Karpas-422 (cell line): ENCODE data around the gene DHH. TPM values are rescaled to one million over a fixed set of nuclear protein-coding genes. Genes with fewer than 3 reads are reported as not detected.

Source experiments
- DNase-seq: peaks from one replicate; pipeline ENCODE4 v3.0.0-alpha.2; 2015
- H2AFZ ChIP-seq: fragments of 200-600 bp; sonication (generic); 2 replicates; pipeline ENCODE4 v1.6.1; 2014; ENCODE audit warnings: antibody characterized with exemption, low read length, mixed read lengths
- H3K27ac ChIP-seq: fragments of 200-600 bp; sonication (generic); 2 replicates; pipeline ENCODE4 v1.5.1; 2014; ENCODE audit warnings: mild to moderate bottlenecking, low read length, moderate library complexity
- H3K27me3 ChIP-seq: fragments of 200-600 bp; sonication (generic); 2 replicates; pipeline ENCODE4 v1.6.1; 2014; ENCODE audit warnings: low read length, mixed read lengths
- H3K36me3 ChIP-seq: fragments of 200-600 bp; sonication (generic); 2 replicates; pipeline ENCODE4 v1.6.1; 2014; ENCODE audit warnings: low read length, mixed read lengths; ENCODE audit not compliant: insufficient read depth
- H3K4me1 ChIP-seq: fragments of 200-600 bp; sonication (generic); 2 replicates; pipeline ENCODE4 v1.6.1; 2014; ENCODE audit warnings: mild to moderate bottlenecking, low read length, mixed read lengths
- H3K4me2 ChIP-seq: fragments of 200-600 bp; sonication (generic); 2 replicates; pipeline ENCODE4 v1.6.1; 2014; ENCODE audit warnings: low read length, low read depth, mild to moderate bottlenecking; ENCODE audit not compliant: poor library complexity, severe bottlenecking
- H3K4me3 ChIP-seq: fragments of 200-600 bp; sonication (generic); 2 replicates; pipeline ENCODE4 v1.5.1; 2014; ENCODE audit warnings: mild to moderate bottlenecking, antibody characterized with exemption, low read length, mixed read lengths
- H3K79me2 ChIP-seq: fragments of 200-600 bp; sonication (generic); 2 replicates; pipeline ENCODE4 v1.6.1; 2014; ENCODE audit warnings: mild to moderate bottlenecking, low read length, mixed read lengths
- H3K9ac ChIP-seq: fragments of 200-600 bp; sonication (generic); 2 replicates; pipeline ENCODE4 v1.6.0; 2014; ENCODE audit warnings: low read length
- H3K9me2 ChIP-seq: fragments of 200-600 bp; sonication (generic), shearing (Covaris generic); replicated peaks from 2 replicates; pipeline ENCODE4 v1.6.0; 2014; ENCODE audit warnings: mild to moderate bottlenecking, low read length, moderate library complexity; ENCODE audit not compliant: insufficient read depth
- H3K9me3 ChIP-seq: fragments of 300-700, 200-600 bp; sonication (generic); 2 replicates; pipeline ENCODE4 v1.6.1; 2014; ENCODE audit warnings: low read length, mixed read lengths
- H4K20me1 ChIP-seq: fragments of 200-600 bp; sonication (generic); 2 replicates; pipeline ENCODE4 v1.6.1; 2014; ENCODE audit warnings: mild to moderate bottlenecking, antibody characterized with exemption, low read length, low read depth; ENCODE audit not compliant: insufficient read depth
- small RNA-seq: library from RNA; depleted of rRNA; stranded (forward); fragments of <200 nt; gene quantifications from one replicate; pipeline ENCODE3, GENCODE V24; 2014
- total RNA-seq: library from RNA; depleted of rRNA; stranded (reverse); fragments of >200 nt; shearing (Covaris generic); gene quantifications from 2 replicates; pipeline ENCODE4 v1.2.3, GENCODE V29; 2014; ENCODE audit warnings: low replicate concordance; rRNA removed

Gene DHH
- total RNA-seq, 1 experiment from 2014 or later: 0.26 TPM

DNA sequence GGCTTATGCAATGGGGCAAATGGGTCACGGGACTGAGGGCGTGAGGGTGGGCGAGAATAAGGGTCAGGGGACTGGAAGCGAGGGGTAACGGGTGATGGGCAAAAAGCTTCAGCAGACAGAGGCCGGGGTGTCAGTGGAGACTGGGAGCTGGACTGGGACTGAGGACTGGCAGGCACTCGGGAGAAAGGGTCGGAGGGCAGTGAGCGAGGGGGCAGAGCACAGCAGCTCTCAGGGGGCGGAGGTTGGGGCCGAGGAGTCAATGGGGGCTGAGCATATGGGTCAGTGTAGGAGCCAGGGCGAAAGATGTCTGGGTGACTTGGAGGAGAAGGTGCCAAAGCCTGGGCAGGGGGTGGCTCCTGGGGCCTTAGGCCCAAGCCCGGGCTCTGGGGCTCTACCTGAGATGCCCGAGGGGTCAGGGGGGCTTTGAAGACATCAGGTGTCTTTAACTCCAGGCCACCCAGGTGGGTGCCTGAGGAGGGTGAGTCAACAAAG, 54.2 kb downstream of the DHH start:
- Histone ChIP-seq H3K4me2 (no peak overlapping the region), H4K20me1 (no peaks in the 10 kb centered on the region; the same call in 1 of the 2 replicates), H3K9ac (no peak overlapping the region), H3K36me3 (peaks cover 58% of the 10 kb centered on the region), H2AFZ (no peak overlapping the region), H3K4me3 (no peak overlapping the region), H3K9me3 (no peaks in the 10 kb centered on the region), H3K27me3 (no peaks in the 10 kb centered on the region), H3K79me2 (no peaks in the 10 kb centered on the region; the same call in 1 of the 2 replicates), H3K4me1 (no peaks in the 10 kb centered on the region), H3K27ac (no peak overlapping the region), H3K9me2 (no peaks in the 10 kb centered on the region)
- no peak for DNase-seq

DNA sequence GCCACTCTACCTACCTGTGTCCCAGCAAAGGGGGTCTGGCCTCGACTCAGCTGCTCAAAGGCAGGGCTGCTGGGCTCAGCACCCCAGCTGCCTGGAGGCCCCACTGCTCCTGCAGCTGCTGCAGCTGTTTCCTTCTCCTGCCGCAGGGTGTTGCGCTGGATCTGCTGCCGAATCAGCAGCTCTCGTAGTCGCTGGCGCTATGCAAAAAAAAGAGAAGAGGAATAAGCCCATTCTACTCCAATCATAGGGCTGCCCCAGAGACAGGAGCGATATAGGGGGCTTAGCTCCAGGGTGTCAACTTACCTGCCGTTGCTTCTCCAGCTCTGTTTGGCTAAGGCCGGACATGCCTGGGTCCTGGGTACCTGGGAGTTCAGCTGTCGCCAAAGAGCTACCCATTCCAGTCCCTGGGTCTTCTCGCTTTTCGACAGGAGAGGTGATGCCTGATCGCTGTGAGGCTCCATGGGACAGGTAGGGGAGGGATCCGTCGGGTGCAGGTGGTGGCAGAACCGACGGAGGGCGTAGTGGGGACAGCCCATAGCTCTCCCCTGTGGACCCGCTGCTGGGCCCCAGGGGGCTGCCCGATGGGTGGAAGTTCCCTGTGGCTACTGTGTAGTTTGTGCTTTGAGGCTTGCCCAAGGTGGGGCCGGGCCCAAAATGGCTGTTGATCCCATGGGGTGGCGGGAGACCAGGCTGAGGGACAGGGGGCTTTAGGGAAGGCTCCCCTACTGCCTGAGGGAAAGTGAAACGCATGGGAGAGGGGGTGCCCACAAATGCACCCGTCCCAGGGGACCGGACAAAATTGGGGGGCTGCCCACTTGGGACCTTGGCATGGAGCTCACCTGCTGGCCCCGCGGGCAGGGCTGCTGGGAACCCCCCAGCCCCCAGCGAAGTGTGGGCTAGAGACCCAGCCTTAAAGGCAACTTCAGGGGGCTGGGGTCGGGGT, 54.9 kb downstream of the DHH start:
- H2AFZ ChIP-seq: no peak overlapping the region
- H3K79me2 ChIP-seq: no peaks in the 10 kb centered on the region; the same call in 1 of the 2 replicates
- H3K36me3 ChIP-seq: peaks cover 55% of the 10 kb centered on the region
- H3K4me3 ChIP-seq: no peak overlapping the region
- no peak for DNase-seq
- no peak overlapping the region for H3K27ac ChIP-seq
- no peaks in the 10 kb centered on the region for H3K27me3 ChIP-seq
- peaks cover under 1% of the 10 kb centered on the region; the same call in 1 of the 2 replicates for H4K20me1 ChIP-seq
- no peak overlapping the region for H3K9ac ChIP-seq
- H3K4me1 ChIP-seq: no peaks in the 10 kb centered on the region
- H3K9me3 ChIP-seq: no peaks in the 10 kb centered on the region
- no peak overlapping the region for H3K4me2 ChIP-seq
- H3K9me2 ChIP-seq: no peaks in the 10 kb centered on the region

DNA sequence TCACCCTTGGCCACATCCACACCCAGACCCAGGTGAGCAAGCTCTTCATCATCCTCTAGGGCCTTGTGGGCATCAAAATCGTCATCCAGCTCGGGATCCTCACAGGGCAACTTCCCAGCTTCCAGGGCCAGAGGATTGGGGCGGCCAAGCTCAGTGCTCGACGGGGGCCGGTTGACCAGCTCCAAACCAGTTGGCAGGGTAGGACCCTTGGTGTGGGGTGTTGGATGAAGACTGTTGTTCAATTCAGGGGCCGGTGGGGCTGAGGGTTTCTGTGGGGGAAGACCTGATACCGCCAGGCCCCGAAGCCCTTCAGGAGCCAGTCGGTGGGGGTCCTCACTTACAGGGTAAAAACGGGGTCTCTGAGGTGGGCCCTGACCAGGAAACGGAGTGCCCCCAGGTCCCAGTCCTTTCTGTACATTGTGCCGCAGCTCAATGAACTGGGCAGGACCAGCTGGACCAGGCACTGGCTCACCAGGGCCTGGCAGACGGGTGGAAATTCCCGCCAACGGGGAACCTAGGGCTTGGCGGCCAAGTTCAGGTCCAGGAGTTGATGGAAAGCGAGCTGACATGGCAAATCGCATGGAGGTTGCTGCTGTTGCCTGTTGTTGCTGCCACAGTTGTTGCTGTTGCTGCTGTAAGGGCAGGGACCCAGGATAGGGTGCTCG, 56.2 kb downstream of the DHH start:
- Histone ChIP-seq H4K20me1 (peaks cover 4% of the 10 kb centered on the region; the same call in 1 of the 2 replicates), H3K9me3 (no peaks in the 10 kb centered on the region), H3K27ac (no peak overlapping the region), H3K27me3 (no peaks in the 10 kb centered on the region), H3K9me2 (no peaks in the 10 kb centered on the region), H3K4me3 (no peak overlapping the region), H3K36me3 (peaks cover 54% of the 10 kb centered on the region), H3K79me2 (no peaks in the 10 kb centered on the region; the same call in 1 of the 2 replicates), H3K9ac (no peak overlapping the region), H3K4me2 (no peak overlapping the region), H3K4me1 (no peaks in the 10 kb centered on the region), H2AFZ (no peak overlapping the region)
- DNase-seq: no peak

DNA sequence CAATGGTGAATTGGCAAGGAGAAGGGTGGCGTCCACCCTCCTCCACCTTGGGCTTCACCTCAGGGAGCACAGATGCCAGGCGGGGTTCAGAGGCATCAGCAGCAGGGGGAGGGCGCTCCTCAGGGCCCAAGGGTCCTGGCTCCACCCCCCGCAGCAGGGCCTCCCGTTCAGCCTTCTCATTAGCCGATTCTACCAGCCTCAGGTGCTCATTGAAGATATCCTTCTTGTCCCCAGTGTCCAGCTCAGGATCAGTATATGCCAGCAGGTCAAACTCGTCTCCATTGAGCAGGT, 56.7 kb downstream of the DHH start:
- no peak for DNase-seq
- peaks cover 4% of the 10 kb centered on the region; the same call in 1 of the 2 replicates for H4K20me1 ChIP-seq

DNA sequence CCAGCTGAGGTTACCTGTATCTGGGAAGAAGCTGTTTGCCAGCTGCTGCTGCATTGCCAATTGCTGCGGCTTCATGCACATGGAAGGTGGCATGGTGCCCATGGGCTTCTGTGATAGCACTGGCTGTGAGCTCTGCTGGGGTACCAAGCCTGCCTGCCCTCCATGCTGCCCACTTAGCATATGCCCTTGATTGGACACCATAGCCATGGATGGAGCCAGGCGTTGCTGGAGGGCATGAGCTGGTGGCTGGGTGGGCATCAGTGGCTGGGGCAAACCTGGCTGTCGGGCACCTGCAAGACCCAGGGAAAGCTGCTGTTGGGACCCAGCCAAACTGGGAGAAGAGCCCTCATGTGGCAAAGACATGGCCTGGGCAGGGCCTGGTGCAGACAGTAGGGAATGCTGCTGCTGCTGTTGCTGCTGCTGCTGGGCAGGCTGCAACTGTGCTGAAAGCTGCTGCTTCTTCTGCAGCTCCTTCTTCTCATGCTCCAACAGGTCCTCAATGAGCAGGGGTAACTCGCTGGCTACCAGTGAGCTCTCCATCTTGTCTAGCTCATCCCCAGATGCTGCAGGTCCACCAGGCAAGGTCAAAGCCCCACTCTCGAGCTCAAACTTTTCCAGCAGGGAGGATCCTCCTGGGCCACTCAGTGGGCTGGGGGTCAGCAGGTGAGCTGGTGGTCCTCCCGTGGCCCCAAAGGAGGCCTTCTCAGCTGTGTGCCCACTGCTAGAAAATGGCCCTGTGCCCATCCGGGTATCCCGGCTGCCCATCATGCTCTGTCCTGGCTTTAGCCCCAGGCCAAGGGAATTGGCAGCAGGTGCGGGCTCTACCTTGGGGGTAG, 57.3 kb downstream of the DHH start:
- H4K20me1 ChIP-seq: peaks cover 4% of the 10 kb centered on the region; the same call in 1 of the 2 replicates
- H3K27ac ChIP-seq: no peak overlapping the region

More for the DNA sequence above, 56.7 kb downstream of the DHH start:
- no peaks in the 10 kb centered on the region for H3K27me3 ChIP-seq
- H3K9me3 ChIP-seq: no peaks in the 10 kb centered on the region
- no peak overlapping the region for H3K9ac ChIP-seq
- peaks cover 50% of the 10 kb centered on the region for H3K36me3 ChIP-seq
- H3K4me3 ChIP-seq: no peak overlapping the region
- no peaks in the 10 kb centered on the region; the same call in 1 of the 2 replicates for H3K79me2 ChIP-seq
- H3K4me2 ChIP-seq: no peak overlapping the region
- no peak overlapping the region for H2AFZ ChIP-seq
- H3K9me2 ChIP-seq: no peaks in the 10 kb centered on the region
- no peak overlapping the region for H3K27ac ChIP-seq
- no peaks in the 10 kb centered on the region for H3K4me1 ChIP-seq

More for the DNA sequence above, 57.3 kb downstream of the DHH start:
- H3K27me3 ChIP-seq: no peaks in the 10 kb centered on the region
- DNase-seq: no peak
- H3K79me2 ChIP-seq: no peaks in the 10 kb centered on the region; the same call in 1 of the 2 replicates
- no peaks in the 10 kb centered on the region for H3K9me3 ChIP-seq
- H2AFZ ChIP-seq: no peak overlapping the region
- no peak overlapping the region for H3K4me2 ChIP-seq
- no peak overlapping the region for H3K9ac ChIP-seq
- no peak overlapping the region for H3K4me3 ChIP-seq
- peaks cover 50% of the 10 kb centered on the region for H3K36me3 ChIP-seq
- H3K4me1 ChIP-seq: no peaks in the 10 kb centered on the region
- H3K9me2 ChIP-seq: no peaks in the 10 kb centered on the region

Small RNA genes within 50 kb of the gene (small RNA-seq; reads per million reads assigned to genes)
- gene RF00019: not detected

Other genes with a start within 250 kb of the DHH start
- gene DDX23, start 242.6 kb downstream of the DHH start, total RNA-seq: 37.0 and 68.0 TPM in 2 replicates
- 0.60 and 1.4 TPM in 2 replicates for gene RND1, start 228.9 kb downstream of the DHH start, total RNA-seq
- gene FKBP11, start 169.3 kb downstream of the DHH start, total RNA-seq: 22.0 and 29.8 TPM in 2 replicates
- gene ARF3, start 137.3 kb downstream of the DHH start, total RNA-seq: 51.7 and 57.5 TPM in 2 replicates
- 0.61 and 1.0 TPM in 2 replicates for gene WNT10B, start 123.1 kb downstream of the DHH start, total RNA-seq
- gene WNT1, start 116.5 kb downstream of the DHH start, total RNA-seq: not detected in 2 replicates
- 9.6 and 20.2 TPM in 2 replicates for gene DDN, start 95.4 kb downstream of the DHH start, total RNA-seq
- gene PRKAG1, start 76.0 kb downstream of the DHH start, total RNA-seq: 35.1 and 47.5 TPM in 2 replicates
- 29.6 and 42.6 TPM in 2 replicates for gene KMT2D, start 34.0 kb downstream of the DHH start, total RNA-seq
- gene RHEBL1, start 24.8 kb downstream of the DHH start, total RNA-seq: 4.1 and 5.1 TPM in 2 replicates
- gene LMBR1L, start 16.0 kb upstream of the DHH start, total RNA-seq: 17.5 and 46.8 TPM in 2 replicates
- gene TUBA1B, start 36.6 kb upstream of the DHH start, total RNA-seq: 770 and 904 TPM in 2 replicates
- gene TUBA1A, start 94.3 kb upstream of the DHH start, total RNA-seq: 126 and 139 TPM in 2 replicates
- 90.0 and 132 TPM in 2 replicates for gene TUBA1C, start 170.3 kb upstream of the DHH start, total RNA-seq
- 0.52 TPM in 1 of 2 replicates, not detected in the other for gene PRPH, start 200.3 kb upstream of the DHH start, total RNA-seq
- gene TROAP, start 228.5 kb upstream of the DHH start, total RNA-seq: 20.2 and 58.2 TPM in 2 replicates
- not detected in 2 replicates for gene C1QL4, start 242.4 kb upstream of the DHH start, total RNA-seq